Measurements from ENCODE around the gene SLC5A10.

The SLC5A10 gene

DNA sequence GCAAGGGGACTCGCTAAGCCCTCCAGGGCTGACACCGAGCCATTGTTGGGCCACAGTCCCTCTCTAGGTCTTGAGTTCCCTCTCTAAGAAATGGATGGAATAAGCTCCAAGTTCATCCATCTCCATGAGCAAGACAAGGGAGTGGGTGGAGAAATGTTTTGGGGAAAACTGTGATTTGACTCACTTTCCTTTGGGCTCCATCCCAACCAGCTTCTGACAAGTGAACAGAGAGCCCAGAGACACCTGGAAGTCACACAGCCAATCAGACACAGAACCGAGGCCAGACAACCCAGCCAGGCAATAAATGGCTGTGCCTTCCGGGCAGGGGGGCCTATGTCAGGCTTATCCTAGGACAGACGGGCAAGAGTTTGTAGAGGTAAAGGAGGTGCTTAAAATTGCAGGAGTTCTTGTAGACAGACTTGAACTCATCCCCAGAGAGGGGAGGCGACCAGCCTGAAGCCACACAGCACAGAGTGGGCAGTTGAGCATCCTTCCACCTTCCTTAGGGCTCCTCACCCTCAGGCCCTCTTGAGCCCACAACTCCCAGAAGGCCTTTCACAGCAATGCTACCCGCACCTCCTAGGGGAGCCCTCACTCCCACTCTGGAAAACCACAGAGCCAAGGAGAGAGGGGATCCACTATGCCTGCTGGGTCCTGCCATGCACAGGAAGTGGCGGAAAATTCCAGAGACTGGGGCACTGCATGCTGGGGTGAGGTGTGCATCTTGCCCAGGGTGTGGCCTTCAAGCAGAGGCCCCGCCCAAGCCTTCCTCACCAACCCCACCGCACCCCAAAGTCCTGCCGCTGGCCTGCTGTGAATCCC lies 62.1 kb downstream of the SLC5A10 start:
- no peak overlapping the region for H2AFZ ChIP-seq (ENCODE audit: low read depth)
- H3K4me1 ChIP-seq (ENCODE audit: low read depth, poor library complexity, severe bottlenecking) = no peaks in the 10 kb centered on the region
- H3K27ac ChIP-seq = no peak overlapping the region
- H3K36me3 ChIP-seq (ENCODE audit: insufficient read depth) = no peaks in the 10 kb centered on the region
- TF ChIP-seq, protein P1, sequence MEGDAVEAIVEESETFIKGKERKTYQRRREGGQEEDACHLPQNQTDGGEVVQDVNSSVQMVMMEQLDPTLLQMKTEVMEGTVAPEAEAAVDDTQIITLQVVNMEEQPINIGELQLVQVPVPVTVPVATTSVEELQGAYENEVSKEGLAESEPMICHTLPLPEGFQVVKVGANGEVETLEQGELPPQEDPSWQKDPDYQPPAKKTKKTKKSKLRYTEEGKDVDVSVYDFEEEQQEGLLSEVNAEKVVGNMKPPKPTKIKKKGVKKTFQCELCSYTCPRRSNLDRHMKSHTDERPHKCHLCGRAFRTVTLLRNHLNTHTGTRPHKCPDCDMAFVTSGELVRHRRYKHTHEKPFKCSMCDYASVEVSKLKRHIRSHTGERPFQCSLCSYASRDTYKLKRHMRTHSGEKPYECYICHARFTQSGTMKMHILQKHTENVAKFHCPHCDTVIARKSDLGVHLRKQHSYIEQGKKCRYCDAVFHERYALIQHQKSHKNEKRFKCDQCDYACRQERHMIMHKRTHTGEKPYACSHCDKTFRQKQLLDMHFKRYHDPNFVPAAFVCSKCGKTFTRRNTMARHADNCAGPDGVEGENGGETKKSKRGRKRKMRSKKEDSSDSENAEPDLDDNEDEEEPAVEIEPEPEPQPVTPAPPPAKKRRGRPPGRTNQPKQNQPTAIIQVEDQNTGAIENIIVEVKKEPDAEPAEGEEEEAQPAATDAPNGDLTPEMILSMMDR (conservative IDR thresholded peaks at IDR 0.05; ENCODE audit: low read depth, low read length) = no peak
- H3K4me3 ChIP-seq (IDR thresholded peaks at IDR 0.05; ENCODE audit: insufficient read depth, low read depth, low read length) = no peak overlapping the region
- H3K4me2 ChIP-seq = no peak overlapping the region
- no peaks in the 10 kb centered on the region for H3K79me2 ChIP-seq (ENCODE audit: insufficient read depth, low read depth)
- H3K27me3 ChIP-seq (ENCODE audit: insufficient read depth, low read depth) = peaks cover 4% of the 10 kb centered on the region; the same call in 1 of the 2 replicates
- H4K20me1 ChIP-seq (ENCODE audit: insufficient read depth) = no peaks in the 10 kb centered on the region
- H3K9ac ChIP-seq = no peak overlapping the region

DNA sequence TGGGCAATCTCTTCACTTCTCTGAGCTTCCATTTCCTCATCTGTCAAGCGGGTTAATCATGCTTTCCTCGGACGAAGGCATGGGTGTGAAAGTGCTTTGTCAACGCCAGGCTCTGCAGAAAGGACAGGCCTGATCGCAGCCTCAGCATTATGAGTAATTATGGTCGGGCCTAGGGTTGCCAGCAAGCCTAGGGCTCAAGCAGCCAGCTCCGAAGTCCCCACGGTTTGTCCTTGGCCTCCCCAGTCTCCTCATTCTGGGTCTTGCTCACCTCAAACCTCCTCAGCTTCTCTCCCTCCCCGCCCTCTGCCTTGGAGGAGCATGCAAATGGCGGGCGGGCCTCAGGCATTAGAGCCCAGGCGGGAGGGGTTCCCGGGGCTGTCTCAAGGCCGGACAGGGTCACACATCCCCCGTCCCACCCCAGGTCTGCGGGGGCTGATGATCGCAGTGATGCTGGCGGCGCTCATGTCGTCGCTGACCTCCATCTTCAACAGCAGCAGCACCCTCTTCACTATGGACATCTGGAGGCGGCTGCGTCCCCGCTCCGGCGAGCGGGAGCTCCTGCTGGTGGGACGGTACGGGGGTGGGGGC lies 62.8 kb downstream of the SLC5A10 start:
- TF ChIP-seq, protein P1 (conservative IDR thresholded peaks at IDR 0.05; ENCODE audit: low read depth, low read length) = no peak
- Histone ChIP-seq H3K4me3 (IDR thresholded peaks at IDR 0.05; ENCODE audit: insufficient read depth, low read depth, low read length) (no peak overlapping the region), H4K20me1 (ENCODE audit: insufficient read depth) (no peaks in the 10 kb centered on the region), H3K27me3 (ENCODE audit: insufficient read depth, low read depth) (peaks cover 4% of the 10 kb centered on the region; the same call in 1 of the 2 replicates), H3K9ac (no peak overlapping the region), H3K4me1 (ENCODE audit: low read depth, poor library complexity, severe bottlenecking) (no peaks in the 10 kb centered on the region), H3K79me2 (ENCODE audit: insufficient read depth, low read depth) (no peaks in the 10 kb centered on the region), H3K27ac (no peak overlapping the region), H2AFZ (ENCODE audit: low read depth) (no peak overlapping the region), H3K4me2 (no peak overlapping the region), H3K36me3 (ENCODE audit: insufficient read depth) (no peaks in the 10 kb centered on the region)

DNA sequence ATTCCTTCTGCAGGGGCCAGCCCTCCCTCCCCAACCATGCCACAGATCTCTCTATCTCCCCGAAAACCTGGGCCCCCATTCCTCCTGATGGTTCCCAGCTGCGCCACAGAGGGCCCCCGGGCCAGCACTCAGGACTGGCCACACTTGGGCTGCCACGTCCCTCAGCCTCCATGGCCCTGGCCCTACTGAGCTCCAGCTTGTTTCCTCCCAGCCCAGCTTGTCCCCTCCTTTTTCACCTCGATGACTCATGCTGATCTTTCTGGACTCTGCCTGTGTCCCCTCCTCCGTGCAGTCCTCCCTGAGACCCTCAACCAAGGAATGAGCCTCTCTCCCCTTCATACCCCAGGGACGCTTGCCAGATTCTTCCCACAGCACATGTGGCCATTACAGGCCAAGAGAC lies 63.5 kb downstream of the SLC5A10 start:
- Histone ChIP-seq H3K79me2 (ENCODE audit: insufficient read depth, low read depth) (no peaks in the 10 kb centered on the region), H3K4me3 (IDR thresholded peaks at IDR 0.05; ENCODE audit: insufficient read depth, low read depth, low read length) (no peak overlapping the region), H3K4me2 (no peak overlapping the region), H2AFZ (ENCODE audit: low read depth) (no peak overlapping the region), H3K27ac (no peak overlapping the region), H3K27me3 (ENCODE audit: insufficient read depth, low read depth) (peaks cover 4% of the 10 kb centered on the region; the same call in 1 of the 2 replicates), H3K9ac (no peak overlapping the region), H4K20me1 (ENCODE audit: insufficient read depth) (no peaks in the 10 kb centered on the region), H3K4me1 (ENCODE audit: low read depth, poor library complexity, severe bottlenecking) (no peaks in the 10 kb centered on the region), H3K36me3 (ENCODE audit: insufficient read depth) (no peaks in the 10 kb centered on the region)
- TF ChIP-seq, protein P1 (conservative IDR thresholded peaks at IDR 0.05; ENCODE audit: low read depth, low read length) = no peak

DNA sequence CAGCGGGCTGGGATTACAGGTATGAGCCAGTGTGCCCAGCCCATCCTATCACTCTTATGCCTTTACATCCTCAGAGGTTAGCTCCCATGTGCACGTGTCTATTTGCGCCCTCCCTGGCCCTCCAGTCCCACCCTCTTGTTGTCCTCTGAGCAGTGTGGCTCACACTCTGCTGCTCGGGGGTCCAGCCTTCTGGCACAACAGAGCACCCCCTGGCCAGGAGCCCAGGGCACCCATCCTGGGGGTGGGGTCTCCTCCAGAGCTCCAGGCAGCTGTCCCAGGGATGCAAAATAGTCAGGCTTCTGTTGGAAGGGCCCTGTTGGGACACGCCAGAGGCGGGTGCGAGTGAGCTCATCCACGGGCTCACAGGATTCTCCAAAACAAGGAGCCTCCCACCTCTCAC lies 64.3 kb downstream of the SLC5A10 start:
- H3K4me2 ChIP-seq = no peak overlapping the region
- no peaks in the 10 kb centered on the region for H3K4me1 ChIP-seq (ENCODE audit: low read depth, poor library complexity, severe bottlenecking)
- H3K27ac ChIP-seq = no peak overlapping the region
- no peak overlapping the region for H3K9ac ChIP-seq
- peaks cover 4% of the 10 kb centered on the region; the same call in 1 of the 2 replicates for H3K27me3 ChIP-seq (ENCODE audit: insufficient read depth, low read depth)
- H3K36me3 ChIP-seq (ENCODE audit: insufficient read depth) = no peaks in the 10 kb centered on the region
- TF ChIP-seq, protein P1 (conservative IDR thresholded peaks at IDR 0.05; ENCODE audit: low read depth, low read length) = no peak
- no peaks in the 10 kb centered on the region for H3K79me2 ChIP-seq (ENCODE audit: insufficient read depth, low read depth)
- H2AFZ ChIP-seq (ENCODE audit: low read depth) = no peak overlapping the region
- no peak overlapping the region for H3K4me3 ChIP-seq (IDR thresholded peaks at IDR 0.05; ENCODE audit: insufficient read depth, low read depth, low read length)
- H4K20me1 ChIP-seq (ENCODE audit: insufficient read depth) = no peaks in the 10 kb centered on the region

Data from KMS-11 (cell line).